D341Med (cell line): ENCODE measurements around the gene EFNB2.

Experiments used
- DNase-seq: peaks from one replicate; pipeline ENCODE4 v3.0.0; 2012; ENCODE audit warnings: low spot score

EFNB2 gene

DNA sequence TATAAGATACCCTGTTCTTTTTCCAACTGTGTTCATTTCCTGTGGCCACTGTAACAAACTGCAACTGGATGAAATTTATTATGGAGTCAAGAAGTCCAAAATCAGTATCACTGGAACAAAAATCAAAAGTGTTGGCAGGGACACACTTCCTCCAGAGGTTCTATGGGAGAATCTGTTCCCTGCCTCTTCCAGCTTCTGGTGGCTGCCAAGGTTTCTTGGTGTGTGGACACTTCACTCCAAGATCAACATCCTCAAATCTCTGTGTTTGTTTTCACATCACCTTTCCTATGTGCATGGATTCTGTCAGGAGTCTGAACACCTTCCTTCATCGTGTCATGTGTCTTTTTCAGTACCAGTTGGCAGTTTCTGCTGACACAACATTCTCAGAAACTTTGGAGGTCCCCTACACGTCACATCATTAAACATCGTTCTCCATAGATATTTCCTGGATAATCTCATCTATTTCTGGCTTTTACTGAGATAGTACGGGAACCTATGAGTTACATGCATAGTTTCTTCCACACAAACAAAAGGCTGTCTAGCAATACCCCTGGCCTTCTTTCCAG is 15.2 kb upstream of the EFNB2 start:
- DNase-seq, result no peak

DNA sequence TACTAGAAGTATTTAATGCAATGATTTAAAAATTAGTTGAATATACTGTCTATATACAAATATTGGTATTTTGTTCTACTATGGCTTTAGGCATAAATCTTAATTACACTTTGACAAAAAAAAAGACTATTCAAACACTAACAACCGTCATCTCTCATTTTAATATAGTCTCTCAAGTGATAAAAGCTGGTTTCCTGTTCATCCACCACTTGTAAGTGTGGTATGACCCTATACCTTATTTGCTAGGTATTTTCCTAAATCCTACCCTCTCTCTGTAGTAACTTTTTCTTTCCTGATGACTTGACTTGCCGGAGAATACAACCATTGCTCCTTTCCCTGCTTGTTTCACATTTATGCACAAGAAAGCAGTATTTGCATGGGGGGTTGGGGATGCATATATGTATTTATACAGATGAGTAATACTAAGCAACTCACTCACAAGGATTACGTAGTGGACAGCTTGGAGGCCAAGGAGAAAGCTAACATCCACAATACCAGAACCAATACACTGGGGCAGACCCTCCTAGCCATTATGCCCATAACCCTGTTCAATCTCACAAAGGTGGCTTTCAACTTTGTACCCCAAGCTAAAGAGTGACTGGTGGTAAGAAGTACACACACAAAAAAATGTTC is 12.7 kb upstream of the EFNB2 start:
- DNase-seq, result no peak

DNA sequence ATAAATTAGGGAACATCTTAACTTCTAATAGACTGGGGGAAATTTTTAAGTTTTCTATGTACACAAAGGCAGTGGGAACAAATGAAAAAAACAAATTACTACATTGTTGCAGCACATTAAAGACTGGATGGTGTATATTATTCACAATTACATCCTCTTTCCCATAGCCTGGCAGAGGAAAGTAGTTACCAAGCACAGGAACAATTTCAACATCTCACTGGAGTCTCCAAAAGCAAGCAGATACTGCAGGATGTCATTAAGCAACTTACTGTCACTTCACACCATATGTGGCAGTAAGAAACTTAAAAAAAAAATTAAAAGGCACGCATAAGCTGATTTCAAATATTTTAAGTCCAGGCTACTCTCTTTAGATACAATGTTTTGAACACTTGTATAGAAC is 6.4 kb upstream of the EFNB2 start:
- DNase-seq, result no peak

DNA sequence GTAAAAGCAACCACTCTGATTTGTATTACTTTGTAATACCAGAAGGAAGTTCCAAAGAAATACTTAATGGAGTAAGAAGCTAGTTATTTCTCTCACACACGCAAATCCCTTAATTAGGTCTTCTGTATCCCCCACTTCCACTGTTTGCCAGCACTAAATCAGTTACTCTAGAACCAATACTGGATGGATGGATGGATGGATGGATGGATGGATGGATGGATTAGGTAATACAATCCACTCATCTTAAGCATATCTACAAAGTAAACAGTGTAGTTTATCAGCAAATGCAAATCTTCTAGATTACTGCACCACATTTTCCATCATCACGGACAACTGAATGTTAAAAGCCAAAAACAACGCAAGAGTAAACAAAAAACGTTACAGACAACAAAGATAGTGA is 5.2 kb upstream of the EFNB2 start:
- no peak for DNase-seq

DNA sequence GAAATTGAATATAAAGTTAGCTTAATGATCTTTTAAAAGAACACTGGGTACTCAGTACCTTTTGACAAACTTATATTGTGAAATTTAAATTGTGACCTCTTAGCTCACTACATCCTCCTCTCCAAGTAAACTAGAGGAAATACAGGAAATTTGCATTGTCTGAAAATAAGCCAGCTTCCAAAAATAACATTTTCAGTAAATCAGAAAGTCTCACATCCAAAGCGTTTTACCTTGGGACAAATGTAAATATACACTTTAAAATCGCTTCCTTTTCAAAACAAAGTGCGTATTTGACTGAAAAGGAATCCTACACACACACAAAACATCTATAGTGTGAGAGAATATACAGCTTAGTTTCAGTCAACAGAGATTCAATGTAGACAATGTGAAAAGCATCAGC is 2.1 kb upstream of the EFNB2 start:
- DNase-seq, result no peak

DNA sequence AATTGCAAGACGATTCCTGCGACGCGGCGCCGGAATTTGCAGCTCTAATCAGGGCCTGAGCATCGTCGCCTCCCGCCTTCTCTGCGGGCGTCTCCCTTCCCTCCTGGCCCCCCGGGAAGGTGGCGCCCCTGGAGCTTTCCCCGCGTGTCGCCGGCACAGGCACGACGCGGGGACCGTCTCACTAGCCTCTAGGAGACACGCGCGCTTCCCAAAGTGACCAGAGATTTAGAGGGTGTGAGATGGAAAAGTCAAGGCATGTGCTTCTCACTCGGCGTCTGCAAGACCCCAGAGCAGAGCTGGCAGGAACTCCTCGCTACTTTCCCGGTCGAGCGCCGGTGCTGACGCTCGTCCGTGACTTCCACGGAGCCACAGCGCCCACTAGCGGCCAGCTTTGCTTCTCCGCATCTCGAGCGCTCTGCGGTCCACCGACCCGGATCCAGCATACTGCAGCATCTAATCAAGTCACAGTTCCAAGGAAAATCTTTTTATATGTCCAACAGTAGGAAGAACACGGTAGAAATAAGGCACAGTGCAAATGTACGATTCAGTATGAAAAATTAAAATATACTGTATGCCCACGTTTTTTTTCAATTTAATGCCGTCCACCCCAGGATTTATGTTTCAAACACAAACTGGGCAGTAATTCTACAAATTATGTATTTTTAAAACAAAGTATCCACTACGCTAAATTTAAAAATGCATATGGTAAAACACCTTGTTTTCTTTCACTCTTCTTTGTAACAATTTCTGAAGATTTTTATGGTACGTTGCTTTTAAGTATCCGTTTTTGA is 977 bp upstream of the EFNB2 start:
- peak; percentile 85 for DNase-seq

DNA sequence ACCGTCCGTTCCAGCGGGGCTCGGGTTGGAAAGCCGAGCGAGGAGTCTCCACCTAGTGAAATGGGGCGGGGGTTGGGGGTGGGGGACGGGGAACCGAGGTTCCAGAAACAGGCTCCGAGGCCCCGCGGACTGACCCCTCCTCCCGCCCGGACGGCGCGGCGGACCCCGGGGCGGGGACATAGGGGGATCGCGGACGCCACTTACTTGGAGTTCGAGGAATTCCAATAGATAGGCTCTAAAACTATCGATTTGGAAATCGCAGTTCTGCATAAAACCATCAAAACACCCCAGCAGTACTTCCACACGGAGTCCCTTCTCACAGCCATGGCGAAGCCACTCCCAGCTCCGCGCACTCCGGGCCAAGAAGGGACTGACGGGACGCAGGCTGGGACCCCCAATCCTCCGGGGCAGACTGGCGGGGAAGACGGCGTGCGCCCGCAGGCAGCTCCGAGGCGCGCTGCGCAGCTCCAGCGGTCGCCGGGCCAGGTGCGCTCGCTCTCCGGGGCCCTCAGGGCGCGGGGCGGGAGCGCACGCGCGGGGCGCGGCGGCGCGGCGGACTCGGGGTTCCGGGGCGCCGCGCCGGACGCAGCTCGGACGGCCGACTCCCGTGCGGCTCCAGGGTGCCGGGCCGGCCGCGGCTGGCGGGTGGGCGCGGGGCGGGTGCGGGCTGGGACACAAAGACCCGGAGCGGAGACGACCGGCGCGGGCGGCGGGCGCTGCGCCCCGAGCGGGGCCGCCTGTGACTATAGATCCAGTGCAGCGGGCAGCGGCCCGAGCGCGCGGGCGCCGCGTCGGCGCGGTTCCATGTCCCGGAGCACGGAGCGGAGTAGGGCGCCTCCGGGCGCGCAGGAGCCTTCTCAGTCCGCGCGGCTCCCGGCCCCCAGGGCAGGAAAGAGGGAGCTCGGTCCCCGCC is 567 bp downstream of the EFNB2 start:
- DNase-seq, result peak; percentile 71

DNA sequence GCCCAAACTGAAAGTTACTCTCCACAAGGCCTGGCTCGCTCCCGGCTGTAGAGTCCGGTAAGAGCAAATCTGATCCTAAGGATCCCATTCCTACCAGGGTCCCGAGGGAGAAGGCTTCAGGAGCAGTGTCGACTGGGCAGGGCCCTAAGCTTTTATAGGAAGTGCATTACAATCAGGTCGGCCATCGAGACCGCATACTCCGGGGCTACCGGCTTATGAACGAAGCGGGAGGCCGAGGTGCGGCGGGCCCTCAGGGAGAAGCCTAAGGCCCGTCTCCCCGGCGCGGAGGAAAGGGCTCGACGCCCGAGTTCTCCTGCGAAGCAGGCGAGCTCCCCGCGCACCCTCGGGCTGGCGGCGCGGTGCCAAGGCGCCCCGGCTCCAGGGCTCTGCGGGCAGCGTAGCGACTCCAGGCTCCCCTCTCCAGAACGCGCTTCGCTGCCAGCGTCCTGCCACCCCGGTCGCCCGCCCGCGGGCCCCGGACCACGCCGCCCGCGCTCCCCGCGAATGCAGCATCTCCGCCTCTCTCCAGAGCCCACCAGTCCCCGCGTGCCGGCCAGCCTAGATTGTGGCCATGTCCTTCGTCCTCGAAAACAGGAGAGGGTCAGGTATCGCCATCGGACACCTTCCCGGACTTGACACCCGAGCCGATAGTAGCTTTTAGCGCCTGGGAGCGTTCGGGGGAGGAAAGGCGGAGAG is 1.4 kb downstream of the EFNB2 start:
- peak; percentile 63 for DNase-seq

DNA sequence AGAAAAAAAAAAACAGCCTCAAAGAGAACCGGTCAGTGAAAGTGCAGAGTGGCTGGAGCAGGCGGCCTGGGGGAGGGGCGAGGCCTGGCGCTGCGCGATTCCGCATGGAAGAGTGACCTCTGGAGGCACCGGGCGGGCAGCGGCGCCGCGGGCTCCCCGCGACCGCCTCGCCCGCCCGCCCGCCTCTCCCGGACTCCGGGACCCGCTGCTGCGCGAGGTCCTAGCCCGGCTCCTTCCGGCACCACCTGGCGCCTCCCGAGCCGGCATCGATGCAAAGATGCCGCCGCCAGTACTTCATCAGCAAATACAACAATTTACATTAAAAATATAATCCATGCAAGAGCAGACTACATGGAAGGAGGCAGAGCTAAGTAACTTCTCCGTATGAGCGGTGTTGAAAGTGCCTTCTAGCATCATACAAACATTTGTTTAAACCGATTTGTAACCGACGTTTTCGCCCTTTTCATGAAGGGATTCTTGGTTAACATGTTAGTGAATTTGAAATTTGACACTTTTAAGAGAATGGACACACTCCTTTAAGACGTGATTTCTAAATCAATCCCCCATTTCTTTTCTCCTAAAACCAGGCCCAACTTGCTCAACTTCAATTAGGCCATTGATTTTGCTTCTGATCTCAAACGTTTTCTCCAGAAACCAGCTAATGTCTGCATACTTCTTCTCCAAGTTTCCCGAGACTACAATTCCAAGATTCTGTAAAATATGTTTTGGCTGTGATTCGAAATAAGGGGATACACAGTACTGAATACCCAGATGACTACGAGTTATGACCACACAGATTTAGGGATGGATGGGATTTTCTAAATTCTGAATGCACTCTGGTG is 2.1 kb downstream of the EFNB2 start:
- peak; percentile 62 for DNase-seq

DNA sequence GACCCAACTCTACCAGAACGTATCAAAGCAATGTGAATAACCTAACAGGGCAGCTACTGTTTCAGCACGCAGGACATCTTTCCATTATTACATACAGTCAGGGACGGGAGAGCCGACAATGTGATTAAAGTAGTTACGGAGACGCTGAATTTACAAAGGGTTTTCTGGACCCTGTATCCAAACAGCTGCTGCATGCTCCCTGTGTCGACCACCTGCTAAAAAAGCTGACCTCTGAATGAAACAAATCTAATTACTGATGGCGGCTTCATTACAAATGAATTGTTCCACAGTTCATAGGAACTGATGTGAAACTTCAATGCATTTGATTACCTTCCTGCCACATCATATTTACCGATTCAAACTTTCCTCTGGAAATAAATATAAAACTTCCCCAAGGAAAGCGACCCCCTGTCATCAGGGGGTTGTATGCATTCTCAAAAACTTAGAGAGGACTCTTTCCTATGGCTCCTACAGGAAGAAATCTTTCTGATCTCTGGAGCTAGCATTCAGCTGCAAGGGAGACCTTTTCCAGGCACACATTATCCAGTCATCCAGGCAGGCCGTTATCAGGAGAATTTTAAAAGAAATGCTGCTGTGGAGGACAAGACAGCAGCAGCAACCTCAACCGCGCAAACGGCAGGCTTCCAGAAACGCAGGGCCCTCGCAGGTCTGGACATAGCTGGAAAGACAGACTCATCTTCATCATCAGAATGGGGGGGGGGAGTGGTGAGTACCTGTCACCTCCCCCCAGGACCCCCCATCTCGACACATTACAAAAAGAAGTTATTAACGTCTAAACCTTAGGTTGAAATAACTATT is 3.1 kb downstream of the EFNB2 start:
- DNase-seq, result no peak

DNA sequence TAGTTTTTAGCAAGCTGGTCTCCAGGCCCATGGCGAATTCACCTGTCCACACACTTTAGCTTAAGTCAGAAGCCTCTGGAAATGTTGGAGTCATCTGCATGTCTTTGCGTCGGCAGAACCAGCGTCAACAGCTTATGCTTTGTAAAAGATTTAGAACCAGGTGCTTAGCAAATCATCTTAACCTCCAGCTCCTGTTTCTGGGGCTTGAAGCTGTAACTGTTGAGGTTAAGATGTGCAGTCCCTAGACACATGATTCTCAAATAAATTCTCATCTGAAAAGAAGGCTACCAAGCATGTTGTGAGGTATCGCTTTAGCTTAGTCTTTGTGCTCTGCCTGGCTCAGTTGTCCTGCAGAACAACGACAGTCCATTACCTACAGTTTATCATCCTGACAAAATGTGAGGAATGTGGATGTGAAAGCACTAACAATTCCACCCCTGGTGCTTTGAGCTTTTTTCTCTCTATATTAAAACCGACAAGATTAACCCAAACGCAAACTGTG is 4.4 kb downstream of the EFNB2 start:
- DNase-seq, result no peak

DNA sequence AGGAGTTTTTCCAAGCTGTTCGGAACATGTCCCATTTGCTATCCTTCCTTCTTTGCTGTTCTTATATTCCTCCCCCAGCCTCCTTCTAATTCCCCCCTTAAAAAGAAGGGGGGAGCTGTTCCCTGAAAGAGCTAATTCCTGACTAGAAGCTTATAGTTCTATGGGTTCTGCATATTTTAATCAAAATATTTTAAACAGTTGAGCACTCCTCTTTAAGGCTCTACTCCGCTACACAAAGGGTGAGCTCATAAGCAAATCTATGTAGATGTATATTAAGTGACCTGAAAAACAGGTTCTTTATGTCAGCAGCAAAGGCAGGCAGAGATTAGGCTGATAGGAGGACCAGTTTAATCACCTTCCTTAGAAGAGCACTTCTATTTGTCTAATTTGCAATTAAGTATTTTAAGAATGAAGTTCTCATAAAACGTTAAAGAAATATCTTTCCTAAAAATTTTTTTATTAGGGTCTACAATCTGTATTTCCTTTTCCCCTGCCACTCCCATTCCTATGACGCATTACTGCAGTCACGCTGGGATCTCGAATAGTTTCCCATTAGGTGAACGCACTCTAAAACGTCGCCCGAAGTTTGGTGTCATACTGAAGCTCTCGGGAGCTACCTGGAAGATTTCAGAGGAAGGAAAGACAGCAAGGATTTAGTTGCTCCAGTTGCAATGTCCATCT is 5.2 kb downstream of the EFNB2 start:
- no peak for DNase-seq

DNA sequence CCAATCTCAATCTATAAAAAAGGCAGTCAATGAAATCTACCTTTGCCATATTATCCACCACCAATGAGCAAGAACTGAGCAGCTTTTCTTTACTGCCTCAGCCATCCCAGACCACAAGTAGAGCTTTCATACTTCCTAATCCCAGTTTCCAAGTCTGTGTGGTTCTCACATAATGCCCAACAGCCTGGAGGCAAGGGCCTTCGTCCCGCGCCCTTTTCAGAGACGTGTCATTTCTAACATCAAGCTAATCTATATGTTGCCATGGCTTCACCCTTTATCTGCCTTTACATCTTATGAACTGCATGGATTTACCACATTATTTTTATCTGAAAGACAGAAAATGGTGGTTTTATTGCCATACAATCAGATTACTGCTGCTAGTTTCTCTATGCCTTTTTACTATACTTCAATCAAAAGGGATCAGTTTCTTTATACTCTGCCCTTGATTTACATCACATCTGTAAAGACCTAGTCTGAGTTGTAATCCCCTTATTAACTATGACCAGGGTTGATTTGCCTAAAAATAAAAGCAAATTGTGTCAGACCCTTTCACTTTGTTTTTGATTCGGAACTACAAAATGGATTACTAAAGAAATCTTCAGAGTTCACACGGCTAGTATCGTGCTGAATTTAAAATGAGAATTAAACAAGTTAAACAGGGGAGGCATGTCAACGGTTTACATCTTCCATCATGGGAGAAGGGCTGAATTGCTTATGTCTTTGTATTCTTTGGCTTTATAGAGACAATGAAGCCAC is 5.9 kb downstream of the EFNB2 start:
- no peak for DNase-seq

DNA sequence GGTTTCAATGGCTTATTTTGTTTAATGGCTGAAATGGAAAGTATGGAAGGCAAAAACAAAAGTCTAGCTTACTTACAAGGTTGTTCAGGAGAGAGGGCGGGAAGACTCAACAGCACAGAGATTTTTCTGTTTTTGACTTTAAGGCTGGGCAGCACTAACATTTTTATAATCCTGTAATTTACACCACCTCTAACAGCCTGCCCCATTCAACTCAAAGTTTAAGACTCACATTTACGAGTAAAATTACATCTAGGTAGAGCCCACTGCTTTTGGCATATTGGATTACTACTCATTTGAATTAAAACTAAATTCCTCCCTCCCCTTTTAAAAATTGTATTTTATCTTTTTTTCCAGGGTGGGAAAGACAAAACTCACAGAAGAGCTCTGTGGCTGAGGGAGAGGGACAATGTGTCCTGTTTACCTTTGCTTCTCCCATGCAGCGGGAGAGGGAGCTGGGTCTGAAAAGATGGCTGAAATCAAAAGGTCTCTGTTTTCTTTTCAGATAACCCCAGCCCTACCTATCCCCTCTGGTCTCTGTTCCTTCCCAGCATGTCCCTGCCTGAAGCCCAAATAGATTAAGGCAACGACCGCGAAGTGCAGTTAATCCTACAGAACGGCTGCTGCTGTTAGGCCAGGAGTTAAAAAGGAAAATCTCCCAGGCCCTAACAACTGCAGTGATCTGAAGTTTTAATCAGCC is 6.6 kb downstream of the EFNB2 start:
- no peak for DNase-seq

DNA sequence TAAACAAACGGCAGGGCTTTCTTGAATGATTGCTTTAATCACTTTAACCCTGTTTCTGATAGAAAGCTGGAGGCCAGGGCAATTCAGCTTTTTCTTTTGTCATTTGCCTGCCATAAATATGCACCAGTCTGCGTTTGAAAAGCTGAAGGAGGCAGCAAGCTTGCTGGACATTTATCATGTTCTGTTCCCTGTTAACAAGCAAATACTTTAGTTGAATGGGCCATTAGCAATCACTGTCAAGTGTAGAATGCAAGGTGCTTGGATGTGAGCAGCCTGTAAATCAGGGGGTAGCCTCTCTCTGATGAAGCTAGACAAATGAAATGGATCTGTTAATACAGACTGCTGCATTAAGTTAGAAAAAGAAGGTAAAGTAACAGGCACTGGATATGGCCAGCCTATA is 7.6 kb downstream of the EFNB2 start:
- DNase-seq, result no peak

DNA sequence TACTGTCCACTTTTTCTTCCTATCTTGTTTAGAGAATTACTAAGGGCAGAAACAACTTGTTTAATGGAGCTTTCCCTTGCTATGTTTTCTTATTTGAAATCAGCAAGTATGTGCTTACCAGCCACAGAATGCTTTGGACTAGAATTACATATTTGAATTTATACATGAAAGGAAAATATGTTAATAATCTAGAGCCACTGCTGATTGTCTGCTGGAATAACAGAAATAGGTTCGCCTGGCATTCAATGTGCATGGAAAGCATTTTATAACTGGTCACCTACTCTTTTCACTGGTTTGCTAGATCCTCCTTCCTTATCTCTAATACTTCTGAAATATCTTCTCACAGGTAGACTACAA is 8.0 kb downstream of the EFNB2 start:
- DNase-seq, result no peak

DNA sequence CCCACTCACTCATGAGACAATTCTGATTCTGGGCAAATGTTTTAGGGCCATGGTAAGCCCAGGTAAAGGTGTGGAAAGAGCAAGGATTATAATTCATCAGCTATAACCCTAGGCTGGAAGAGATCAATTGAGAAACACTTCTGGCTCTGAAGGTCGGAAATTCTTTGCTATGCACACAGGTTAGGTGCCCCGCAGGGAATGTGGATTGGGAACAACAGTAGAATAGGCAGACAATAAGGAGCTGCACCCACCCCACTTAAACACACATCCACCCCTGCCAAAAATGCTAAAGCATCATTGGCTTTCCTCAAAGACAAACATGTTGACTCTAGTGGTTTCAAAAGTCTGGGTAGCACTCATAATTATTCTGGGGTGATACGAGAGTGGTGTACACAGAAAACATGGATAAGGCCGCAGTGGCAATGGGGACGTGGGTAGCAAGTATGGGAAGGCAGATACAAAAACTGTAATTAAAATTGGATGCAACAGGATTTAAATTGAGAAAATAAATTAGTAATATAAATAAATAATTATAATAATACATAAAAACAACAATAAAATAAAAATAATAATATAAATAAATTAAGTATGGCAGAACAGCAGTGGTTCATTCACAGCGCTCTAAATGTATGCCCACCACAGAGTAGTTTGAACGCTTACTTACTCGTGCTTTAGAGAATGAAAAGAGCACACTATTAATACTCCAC is 8.6 kb downstream of the EFNB2 start:
- DNase-seq, result no peak
